Activated CD8-positive, alpha-beta memory T cell treated with anti-CD3 and anti-CD28 coated beads, Interleukin-2, amount 50 U/mL, for 1 hour (primary cell): ENCODE data around the gene CNTNAP2.

Experiments used
- DNase-seq: peaks from one replicate; pipeline ENCODE4 v3.0.0-alpha.2; 2020; ENCODE audit errors: extremely low read depth

CNTNAP2 gene

DNA sequence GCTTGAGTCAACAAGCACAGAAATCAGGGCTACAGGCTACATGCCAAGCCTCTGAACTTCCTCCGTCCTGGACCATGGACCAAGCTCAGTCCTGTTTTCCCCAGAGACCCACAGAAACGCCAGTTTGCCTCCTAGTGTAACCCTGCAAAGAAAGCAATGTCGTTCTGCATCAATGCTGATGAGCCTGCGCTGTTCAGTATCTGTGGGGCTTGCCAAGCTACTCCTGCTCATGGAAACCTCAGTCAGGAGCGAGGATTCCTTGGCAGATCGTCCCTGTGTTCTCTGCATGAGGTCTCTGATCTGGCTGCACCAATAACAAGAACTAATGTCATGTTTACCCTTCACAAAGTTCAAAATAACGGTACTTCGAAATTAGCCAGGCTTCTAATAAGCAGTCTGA, 1978.5 kb downstream of the CNTNAP2 start:
- no peak for DNase-seq

DNA sequence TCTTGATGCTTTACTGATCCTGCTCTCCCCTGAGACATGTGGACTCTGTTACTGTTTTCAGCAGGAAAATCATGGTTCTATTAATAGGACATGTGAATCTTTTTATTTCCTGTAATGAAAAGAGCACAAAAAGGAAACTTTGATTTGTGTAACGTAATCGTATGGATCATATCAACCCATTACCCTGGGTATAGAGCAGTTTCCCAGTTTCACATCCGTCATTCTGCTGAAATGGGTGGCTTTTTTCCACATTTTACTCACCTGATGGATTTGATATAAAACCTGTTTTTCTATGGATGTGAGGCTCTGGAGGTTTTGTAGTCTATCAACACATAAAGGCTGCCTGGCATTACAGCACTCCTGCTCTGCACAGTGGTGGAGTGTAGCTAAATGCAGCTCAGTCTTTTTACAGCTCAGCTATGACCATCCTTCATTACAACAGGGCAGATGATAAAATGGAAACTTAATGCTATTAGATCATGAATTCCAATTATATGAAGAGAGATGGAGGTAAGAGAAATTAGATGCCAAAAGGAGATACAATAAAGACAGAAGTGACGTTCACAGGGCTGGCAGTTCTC, 1987.6 kb downstream of the CNTNAP2 start:
- DNase-seq, result no peak

DNA sequence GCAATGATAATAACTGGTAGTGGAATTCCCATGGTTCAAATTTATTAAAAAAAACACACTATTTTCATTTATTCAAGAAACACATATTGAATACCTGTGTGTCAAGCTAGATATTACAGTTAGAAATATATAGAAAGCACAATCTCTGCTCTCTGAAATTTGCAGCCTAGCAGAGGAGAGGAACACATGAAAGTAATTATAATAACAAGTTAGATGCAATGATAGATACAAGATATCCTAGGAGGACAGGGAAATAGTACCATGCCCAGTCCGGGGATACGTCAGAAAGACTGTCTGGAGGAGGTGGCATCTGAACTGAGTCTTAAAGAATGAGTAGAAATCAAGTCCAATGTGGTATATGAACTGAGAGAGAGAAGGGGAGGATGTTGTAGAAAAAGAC, 1988.3 kb downstream of the CNTNAP2 start:
- DNase-seq, result no peak

DNA sequence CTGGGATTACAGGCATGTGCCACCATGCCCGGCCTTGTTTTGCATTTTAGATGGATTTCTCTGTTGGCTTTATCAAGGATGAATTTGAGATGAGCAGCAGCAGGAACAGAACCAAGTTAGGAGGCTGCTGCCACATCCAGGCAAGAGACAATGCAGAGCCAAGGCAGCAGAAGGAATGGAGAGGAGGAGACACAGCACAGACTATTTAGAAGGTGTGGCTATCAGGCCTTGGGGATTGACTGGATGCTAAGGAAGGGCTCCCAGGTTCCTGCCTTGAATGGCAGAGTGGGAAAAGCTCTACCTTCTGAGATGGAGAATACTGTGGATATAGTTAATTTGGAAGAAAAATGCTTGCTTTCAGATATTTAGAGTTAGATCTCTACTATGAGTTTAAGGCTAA, 1989.3 kb downstream of the CNTNAP2 start:
- no peak for DNase-seq

DNA sequence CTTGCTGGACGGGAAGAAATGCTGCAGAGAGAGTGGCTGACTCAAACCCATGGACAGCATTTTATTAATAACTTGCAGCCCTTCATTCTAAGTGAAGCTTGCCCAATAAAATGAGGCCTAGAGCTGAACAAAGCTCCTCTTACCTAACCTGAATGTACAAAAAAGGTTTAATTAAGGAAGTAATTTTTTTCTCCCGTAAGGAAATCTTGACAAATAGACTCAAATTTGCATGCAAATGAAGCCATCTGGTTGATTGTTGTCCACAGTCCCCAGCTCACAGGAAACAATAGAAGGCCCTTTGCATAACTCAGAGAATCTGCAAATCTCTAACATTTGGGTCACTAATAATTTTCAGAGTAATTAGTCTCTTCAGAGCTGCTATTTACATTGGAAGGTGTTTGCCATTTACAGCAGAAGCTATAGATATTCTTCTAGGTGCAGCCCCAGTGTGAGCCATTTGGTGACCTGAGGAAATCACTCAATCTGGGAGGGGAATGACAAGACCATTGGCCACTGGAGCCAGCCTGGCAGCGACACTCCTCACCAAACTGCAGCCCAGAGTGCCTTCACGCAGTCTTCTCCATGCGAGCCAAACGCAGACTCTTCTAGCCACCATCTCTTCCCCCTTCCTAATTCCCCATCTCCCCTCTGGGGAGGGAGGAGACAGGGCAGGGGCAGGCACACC, 1991.0 kb downstream of the CNTNAP2 start:
- DNase-seq, result no peak

DNA sequence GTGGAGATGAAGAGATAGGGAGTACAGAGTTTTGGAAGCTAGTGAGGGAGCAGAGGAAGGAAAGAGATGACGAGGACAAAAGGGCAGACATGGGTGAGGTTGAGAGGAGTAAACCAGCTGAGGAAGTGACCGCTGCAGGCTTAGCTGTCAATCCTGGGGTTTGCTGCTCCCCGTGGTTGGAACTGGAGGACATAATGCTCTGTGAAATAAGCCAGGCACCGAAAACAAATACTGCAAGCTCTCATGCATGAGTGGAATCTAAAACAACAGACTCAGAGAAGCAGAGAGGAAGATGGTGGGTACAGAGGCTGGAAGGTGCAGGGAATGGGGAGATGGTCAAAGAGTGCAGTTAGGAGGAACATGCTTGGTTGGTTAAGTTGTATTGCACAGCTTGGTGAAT, 1991.8 kb downstream of the CNTNAP2 start:
- no peak for DNase-seq

DNA sequence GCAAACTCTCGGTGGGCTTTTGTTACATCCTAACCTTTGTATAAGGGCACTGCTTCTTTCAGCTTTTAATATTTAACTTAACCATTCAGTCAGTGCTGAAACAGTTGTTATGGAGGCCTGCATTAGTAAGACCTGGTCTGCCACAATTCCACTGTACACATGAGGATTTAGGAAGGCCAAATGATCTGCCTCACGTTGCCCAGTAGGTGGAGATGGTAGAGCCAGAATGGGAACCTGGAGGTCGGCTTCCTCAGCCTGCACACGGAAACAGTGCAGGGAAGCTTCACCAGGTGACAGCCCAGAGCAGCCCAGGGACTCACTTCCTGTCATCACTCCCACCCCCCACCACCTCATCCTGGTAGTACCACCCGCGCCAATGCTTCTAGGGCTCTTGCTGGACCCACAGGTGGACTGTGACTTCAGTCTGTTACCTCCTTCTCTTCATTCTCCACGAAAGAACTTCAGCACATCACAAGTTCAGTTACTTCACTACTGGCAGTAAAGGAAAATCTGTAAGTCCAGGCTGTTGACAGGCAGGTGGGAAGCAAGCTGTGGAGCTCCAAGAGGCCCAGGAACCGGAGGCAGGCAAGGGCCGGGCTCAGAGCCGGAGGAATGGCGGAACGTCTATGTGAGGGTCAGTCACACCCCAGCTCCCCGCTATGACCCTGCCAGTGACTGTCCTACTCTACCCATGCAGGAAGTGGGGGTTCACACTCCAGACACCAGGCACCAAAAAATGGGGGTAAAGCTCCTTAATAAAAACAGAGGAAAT, 1993.7 kb downstream of the CNTNAP2 start:
- DNase-seq, result no peak

DNA sequence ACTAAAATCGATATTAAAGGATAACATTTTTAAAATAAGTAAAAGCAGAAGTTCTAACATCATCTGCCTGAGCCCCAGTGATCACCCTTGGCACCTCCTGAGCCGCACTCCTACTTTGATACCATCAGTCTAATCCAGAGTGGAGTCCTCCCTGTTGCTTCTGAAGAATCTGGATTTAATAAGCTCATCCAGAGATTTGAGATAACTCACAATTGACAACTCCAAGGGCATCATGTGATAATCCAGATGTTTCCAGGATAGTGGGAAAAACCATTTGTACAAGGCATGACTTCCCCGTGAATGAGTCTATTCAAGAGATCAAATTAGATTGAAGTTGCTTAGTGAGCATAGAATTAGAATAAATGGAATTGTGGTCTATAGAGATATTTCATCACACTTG, 1998.2 kb downstream of the CNTNAP2 start:
- no peak for DNase-seq

DNA sequence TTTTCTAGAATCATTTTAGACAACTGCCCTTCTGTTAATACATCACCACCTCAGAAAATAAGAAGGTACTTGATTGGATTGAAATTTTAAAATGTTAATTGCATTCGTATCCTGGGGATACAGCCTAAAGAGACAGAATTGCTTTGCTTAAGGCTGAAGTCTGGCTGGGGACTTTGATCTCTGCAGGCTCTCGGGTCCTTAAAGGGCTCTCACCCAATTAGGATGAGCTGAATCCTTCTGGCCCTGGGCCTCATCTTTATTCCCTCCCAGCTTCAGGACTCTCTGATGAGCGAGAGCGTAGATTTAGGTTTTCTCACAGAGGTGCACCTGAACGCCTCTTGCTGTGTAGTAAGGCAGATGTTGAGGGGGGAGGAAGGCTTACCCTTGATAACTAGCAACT, 1998.7 kb downstream of the CNTNAP2 start:
- DNase-seq, result no peak

DNA sequence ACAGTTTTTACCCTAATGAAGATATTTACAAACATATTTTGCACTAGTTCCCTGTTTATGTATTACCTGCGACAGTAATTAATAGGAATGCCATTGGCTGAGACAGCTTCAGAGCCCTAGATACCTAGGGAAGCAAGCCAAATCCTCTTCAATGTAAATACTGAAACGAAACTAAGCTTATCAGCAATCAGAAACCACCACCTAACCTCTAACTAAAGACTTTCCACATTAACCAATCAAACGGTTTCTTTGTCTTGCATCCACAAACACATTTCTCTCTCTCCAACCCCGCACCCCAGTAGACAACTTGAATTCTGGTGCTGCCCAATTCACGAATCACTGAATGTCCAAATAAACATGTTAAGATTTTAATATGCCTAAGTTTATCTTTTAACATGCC, 1999.6 kb downstream of the CNTNAP2 start:
- DNase-seq, result no peak

DNA sequence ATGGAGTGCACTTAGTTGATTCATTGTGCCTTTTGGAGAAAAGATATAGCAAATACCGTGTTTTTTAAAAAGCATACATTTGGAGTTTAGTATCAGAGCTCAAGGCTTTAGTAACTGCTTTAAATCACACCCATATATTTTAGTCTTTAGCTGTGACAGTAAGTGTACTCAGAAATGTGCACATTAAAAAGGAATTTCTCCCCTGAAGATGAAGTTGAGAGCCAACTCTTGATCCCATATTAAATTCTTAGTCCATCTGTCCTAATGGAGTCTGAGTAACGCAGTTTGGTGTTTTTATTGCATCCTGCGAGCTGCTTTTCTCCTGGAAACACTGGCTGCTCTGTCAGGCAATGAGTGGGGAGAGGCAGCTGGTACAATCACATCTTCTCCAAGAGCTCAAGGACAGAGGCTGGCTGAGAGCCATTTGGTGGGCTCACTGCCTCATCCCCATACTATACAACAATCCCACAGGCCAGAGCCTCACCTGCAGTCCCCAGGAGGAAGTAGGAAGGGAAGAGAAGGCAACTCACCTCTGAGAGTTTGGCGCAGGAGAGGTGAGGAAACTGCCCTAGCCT, 2000.3 kb downstream of the CNTNAP2 start:
- no peak for DNase-seq

DNA sequence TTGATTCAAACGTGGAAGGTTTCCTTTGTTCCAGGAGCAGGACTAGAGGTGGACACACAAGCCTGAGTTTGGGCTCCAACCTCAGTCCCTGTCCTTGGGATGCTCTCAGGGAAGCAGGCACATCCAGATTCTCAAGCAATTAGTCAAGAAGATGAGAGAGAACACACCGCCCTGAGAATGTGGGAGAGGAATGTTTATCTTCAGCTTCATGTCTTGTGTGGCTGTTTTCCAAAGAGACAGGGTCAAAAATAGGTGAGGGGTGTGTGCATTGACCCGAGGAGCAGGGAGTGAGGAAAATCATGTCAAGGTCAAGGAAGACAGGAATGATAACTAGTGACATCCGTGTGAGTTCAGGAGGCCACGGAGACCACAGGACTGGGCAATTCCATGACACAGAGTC, 2001.8 kb downstream of the CNTNAP2 start:
- no peak for DNase-seq

DNA sequence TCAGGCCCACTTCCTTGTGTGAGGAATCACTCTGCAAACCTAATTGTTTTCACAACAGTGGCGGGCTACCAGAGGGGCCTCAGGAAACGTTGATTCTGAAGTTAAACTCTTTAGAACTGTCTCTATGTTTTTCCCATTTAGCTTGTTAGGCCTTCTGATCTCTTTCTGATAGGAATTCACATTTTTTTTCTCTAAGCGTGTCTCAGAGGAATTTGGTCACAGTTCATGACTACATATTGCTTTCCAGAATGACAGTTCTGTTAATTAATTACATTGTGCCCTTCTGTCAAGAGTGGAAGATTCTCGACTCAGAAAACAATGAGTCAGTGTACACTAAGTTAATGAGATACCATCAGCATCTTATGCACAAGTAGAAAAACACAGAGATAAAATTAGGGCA, 2004.8 kb downstream of the CNTNAP2 start:
- no peak for DNase-seq

DNA sequence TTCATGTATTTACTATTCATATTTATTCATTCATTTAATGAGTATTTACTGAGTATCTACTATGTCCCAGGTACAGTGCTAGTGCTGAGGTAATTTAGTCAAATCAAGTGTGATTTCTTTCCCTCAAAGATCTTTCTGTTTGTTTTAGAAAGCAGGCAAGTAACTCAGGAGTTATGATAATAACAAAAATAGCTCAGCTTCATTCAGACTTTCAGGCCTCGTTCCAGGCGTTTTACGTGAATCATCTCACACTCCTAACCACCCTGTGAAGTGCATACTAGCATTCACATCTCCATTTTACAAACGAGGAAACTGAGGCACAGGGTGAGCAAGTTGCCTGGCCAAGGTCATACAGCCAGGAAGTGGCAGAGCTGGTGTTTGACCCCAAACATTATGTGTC, 2005.2 kb downstream of the CNTNAP2 start:
- DNase-seq, result no peak

DNA sequence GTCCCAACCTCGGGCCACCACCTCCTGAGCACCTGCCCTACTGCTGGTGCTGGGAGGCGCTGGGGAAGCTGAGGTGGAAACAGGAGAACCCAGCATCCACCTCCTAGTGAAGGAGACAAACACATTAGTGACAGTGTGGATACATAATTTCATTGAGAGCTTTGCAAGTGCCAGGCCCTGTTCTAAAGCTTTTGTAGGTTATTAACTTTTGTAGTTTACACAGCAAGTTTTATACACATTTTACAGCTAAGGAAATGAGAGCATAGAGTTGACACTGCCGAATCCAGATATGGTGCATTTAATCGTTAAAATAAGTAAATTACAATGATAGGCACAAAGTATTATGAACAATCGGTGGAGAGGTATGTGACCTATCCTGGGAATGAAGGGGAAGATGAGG, 2007.9 kb downstream of the CNTNAP2 start:
- DNase-seq, result no peak

DNA sequence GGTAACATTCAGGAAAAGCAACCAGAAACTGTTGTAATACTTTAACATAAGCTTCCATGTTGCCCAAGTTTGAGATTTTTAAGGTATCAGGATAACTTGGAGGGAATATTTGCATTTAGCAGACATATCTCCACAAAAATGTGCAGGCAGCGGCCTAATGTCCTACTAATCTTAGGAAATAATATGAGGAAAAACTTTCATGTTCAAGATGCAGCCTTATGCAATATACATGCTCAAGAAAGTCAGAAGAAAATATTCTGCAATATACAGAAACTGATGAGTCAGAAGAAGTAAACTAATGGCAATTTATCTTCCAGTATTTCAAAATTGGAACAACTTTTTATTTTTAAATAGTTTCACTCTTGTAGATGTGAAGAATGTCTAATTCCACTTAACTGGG, 2010.8 kb downstream of the CNTNAP2 start:
- no peak for DNase-seq

DNA sequence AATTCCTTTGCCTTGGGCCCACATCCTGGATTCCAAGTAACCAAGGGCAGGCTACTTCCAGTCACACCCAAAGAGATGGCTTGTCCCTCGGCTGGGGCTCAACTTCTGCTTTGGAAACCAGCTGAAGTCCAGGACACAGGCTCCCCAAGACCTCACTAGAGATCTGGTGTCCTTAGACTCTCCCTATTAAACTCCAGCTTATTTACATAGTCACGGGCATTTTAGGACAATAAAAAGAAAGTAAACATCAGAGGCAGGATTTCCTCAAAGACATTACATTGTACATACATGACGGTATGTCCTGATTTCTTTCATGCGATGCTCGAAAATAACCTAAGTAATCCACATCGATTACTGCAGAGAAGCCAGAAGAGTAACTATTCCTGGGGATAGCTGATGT, 2012.4 kb downstream of the CNTNAP2 start:
- no peak for DNase-seq

DNA sequence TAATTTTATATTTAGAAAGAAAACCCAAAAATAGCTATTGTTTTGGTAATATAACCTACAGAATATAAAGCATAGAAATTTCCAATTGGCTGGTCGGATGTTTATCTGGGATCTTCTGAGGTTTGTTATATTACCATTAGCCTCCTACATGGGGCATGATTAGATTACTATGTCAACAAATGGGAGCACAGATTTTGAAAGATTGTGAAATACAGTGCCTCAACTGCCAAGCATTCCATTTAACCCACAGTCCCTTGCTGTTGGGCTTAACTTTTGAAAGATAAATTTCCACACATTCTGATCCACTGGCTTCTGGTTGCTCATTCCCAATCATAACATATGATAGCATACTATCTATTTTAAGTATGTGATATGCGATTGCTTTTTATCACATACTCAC, 2018.5 kb downstream of the CNTNAP2 start:
- DNase-seq, result no peak

DNA sequence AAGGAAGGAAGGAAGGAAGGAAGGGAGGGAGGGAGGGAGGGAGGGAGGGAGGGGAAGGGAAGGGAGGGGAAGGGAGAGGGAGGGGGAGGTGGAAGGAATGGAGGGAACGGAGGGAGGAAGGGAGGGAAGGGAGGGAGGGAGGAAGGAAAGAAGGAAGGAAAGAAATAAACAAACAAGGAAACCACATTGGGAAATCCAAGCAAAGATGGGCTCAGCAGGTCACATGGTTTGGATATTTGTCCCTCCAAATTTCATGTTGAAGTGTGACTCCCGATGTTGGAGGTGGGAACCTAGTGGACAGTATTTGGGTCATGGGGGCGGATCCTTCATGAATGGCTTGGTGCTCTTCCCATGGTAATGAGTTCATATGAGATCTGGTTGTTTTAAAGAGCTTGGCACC, 2019.4 kb downstream of the CNTNAP2 start:
- no peak for DNase-seq

DNA sequence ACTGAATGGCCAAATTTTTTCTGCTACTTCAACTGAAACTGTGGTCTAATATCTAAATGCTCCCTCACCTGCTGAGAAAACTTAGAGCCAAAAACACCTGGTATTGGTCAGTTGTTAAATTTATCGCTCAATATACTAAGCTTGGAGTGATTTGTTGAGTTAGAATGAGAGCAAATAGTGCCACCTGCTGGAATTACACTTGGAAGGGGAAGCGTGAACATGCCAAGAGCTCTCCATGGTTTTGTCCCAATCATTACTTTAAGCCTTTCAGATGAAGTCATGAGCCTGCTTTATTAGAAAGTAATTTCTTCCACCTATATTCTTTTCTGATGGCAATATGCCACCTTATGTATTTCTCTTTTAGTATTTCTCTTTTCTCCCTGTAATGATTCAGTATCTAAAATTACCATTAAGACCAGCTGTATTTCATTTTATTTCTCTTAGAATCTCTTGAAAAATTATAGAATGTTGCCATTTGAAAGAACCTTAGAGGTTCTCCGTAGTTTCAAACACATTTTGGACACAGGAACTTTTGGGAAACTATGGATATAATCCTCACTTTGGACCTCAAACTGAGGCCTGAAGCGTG, 2026.2 kb downstream of the CNTNAP2 start:
- no peak for DNase-seq

DNA sequence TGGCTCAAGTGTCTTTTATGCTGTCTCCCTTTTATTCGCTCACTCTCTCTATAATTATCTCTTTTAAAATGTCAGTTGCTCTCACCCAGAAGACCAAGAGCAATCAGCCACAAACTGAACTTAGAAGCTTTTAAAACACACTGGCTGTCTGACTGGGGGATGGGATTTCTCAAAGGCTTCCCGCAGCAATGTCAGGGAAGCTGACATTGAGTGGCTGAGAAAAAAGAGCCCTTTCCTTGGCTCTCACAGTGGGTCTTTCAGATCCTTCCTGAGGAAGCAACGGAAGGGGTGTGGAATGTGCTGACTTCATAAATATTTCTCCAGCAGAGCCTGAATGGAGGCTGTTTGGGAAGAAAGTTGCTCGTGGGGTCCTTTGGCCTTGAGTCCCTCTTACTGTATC, 2028.2 kb downstream of the CNTNAP2 start:
- DNase-seq, result no peak

DNA sequence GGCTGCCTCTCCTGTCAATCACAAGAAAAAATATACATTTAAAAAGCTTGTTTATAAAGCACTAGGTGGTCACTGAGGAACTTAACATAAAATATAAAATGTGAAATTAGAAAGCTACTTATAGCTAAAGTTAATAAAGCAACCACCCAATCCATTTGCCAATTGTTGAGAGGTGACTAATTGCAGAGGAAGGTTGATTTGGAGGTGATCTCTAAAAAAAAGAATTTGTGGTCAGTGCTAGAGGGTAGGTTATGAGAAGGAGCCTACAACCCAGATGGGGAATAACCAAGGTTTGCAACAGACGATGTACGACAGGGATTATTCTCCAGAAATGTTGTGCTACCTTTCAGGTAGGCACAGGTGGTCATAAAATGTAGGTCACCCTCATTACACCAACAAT, 2029.7 kb downstream of the CNTNAP2 start:
- DNase-seq, result no peak

DNA sequence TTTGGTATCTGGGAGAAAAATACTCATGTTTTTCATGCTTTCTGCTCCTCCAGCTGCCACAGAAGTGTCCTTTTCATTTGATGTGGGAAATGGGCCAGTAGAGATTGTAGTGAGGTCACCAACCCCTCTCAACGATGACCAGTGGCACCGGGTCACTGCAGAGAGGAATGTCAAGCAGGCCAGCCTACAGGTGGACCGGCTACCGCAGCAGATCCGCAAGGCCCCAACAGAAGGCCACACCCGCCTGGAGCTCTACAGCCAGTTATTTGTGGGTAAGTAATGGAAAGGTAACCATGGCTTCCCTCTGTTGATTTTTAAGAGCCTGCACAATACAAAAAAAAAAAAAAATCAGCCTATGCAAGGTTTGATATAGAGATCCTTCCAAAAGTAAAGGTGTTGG, 2030.8 kb downstream of the CNTNAP2 start:
- DNase-seq, result no peak
